ENCODE data around the gene TMEM178B.

DNA sequence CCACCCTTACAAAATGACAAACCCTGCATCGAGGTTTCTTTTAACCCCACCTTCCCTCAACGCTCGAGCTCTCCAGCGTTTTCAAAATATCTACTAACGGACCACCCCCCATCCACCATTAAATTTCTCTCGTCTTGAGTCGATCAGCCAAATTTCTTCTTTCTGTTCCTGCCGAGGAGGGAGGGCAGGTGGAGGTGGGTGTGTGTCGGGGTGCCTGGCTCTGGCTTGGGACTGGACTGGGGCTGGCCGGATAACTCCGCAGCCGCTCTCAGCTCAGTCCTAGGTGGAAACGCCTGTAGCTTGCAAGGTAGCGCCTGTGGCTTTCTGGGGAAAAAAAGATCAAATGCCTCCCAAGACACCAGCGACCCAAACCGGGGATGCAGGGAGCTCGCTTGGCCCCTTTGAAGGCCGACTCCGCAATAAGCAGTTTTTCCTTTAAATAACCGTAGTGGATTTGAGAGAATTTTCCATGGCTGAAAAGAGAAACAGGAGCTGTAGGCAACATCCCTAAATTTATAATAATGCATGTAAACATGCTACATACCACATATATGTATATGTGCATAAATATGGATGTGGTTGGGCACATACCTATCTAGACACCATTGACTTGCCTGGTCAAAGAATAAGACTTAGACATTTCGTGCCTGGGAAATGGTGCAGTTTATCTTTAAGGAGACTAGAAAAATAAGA lies 1.9 kb upstream of the TMEM178B start:
- no peak for TF ChIP-seq CTCF (IDR thresholded peaks at IDR 0.05)
- no peak for TF ChIP-seq BHLHE40 (IDR thresholded peaks at IDR 0.05; ENCODE audit: low read depth, low read length)
- no peak for TF ChIP-seq POLR2A (IDR thresholded peaks at IDR 0.05; ENCODE audit: low read length)

Measured in A549 (cell line).